Gastrocnemius medialis (tissue), 4 donors: ENCODE measurements around the gene MYCBP. TPM values are rescaled to one million over a fixed set of nuclear protein-coding genes. Genes with fewer than 3 reads are reported as not detected.
"Not testable (repeated sequence)": the region's sequence is repeated elsewhere in the genome, so short reads cannot be mapped to it uniquely, and the experiment has no call there.

Source experiments
- ATAC-seq, 2 donors: fragments of 150-250 bp; one replicate each; pipeline ENCODE4 v1.9.1; 2016
- DNase-seq, 2 donors: peaks; one replicate each; pipeline ENCODE4 v3.0.0-alpha.2; 2019
- H3K27ac ChIP-seq, 4 donors: fragments of 200-600 bp; sonication (generic); 1 replicate in 1 of 4; 2 replicates in 3 of 4; pipeline ENCODE4 v1.5.1; 2016 to 2018; ENCODE audit warnings: mild to moderate bottlenecking in 2 of 4, moderate library complexity in 1 of 4
- H3K27me3 ChIP-seq, 3 donors: fragments of 200-600 bp; sonication (generic) in 2 of 3; 1 replicate in 1 of 3; 2 replicates in 2 of 3; pipeline versions ENCODE4 v1.5.1 to v1.6.0; 2016 to 2019; ENCODE audit warnings: mild to moderate bottlenecking in 1 of 3, moderate library complexity in 1 of 3
- H3K36me3 ChIP-seq, 2 donors: fragments of 200-600 bp; sonication (generic) in 1 of 2; one replicate each; pipeline ENCODE4 v1.5.1; 2017 to 2018
- H3K4me1 ChIP-seq, 2 donors: fragments of 200-600 bp; sonication (generic) in 1 of 2; one replicate each; pipeline ENCODE4 v1.5.1; 2016 to 2017; ENCODE audit warnings: mild to moderate bottlenecking in 2 of 2
- H3K4me3 ChIP-seq, 4 donors: fragments of 200-600 bp; sonication (generic) in 3 of 4; 1 replicate in 1 of 4; 2 replicates in 3 of 4; pipeline ENCODE4 v1.5.1; 2016 to 2019; ENCODE audit warnings: mild to moderate bottlenecking in 2 of 4
- H3K9me3 ChIP-seq, 3 donors: fragments of 200-600 bp; sonication (generic) in 2 of 3; 1 replicate in 1 of 3; 2 replicates in 2 of 3; pipeline ENCODE4 v1.5.1; 2016 to 2019
- POLR2A ChIP-seq, 2 donors: fragments of 450-650 bp; IDR thresholded peaks; one replicate each; pipeline ENCODE4 v1.6.1; 2017; ENCODE audit warnings: antibody characterized with exemption in 2 of 2, mild to moderate bottlenecking in 2 of 2, moderate library complexity in 2 of 2
- in situ Hi-C, 4 donors: fragments of 200-750 bp; cut with MboI; loops; one replicate each; pipeline versions ENCODE4 v1.15.0 to v1.8.0; 2017; ENCODE audit warnings: low sequenced_read_pairs in 4 of 4
- intact Hi-C: fragments of 100-400 bp; cut with DNase I; formaldehyde crosslinking; loops from one replicate; pipeline ENCODE4 v1.15.1; 2023; ENCODE audit warnings: low total_unique reads
- total RNA-seq, 4 donors: library from RNA; depleted of rRNA; stranded (reverse); fragments of >200 nt; gene quantifications; one replicate each; pipeline versions ENCODE4 v1.1.0 to v1.2.3, GENCODE V29; 2016
- TF ChIP-seq, protein P1 (sequence below), 5 experiments: fragments of 450-650 bp in 3 of 5; fragments of 200-600 bp in 2 of 5; sonication (generic) in 2 of 5; IDR thresholded peaks in 4 of 5; conservative IDR thresholded peaks in 1 of 5; 1 replicate in 4 of 5; 2 replicates in 1 of 5; pipeline ENCODE4 v1.5.1; 2016 to 2019; ENCODE audit warnings: antibody characterized with exemption in 5 of 5, mild to moderate bottlenecking in 3 of 5, moderate library complexity in 3 of 5

The MYCBP gene
- total RNA-seq, 4 donors from 2014 or later: 9.8 to 22.3 (median 13.5) TPM

DNA sequence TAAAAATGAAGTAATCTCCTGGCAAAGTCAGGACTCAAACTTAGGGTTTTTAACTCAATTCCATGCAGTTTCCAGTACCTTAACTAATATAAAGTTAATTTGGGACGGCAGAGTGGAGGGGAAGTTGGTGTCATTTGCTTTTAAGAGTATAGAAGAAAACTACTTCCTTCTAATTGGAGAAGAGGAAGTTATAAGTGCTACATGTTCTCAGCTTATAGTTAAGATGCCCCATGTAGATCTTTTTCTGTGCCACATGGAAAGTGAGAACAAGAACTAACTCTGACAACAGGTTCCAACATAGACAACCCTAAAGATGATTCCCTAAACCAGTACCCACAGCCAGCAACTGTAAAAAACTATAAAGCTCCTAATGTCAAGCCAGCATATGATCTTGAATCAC, 25.1 kb downstream of the MYCBP start:
- DNase-seq: no peak
- no peaks in the 10 kb centered on the region for H3K27me3 ChIP-seq
- ATAC-seq: no peak
- H3K4me1 ChIP-seq: no peaks in the 10 kb centered on the region
- H3K36me3 ChIP-seq: peaks cover 0 to 86% of the 10 kb centered on the region in 2 donors
- H3K27ac ChIP-seq: no peak overlapping the region
- H3K9me3 ChIP-seq: no peaks in the 10 kb centered on the region
- no peak overlapping the region for H3K4me3 ChIP-seq
- intact Hi-C loops: no loop called here
- in situ Hi-C loops: loop anchor here in 1 of 4 donors (25.0 kb wide), 2 partner anchors 786 to 1236 kb away; no protein-coding TSS in a partner anchor
- no peak for TF ChIP-seq POLR2A (IDR thresholded peaks at IDR 0.05)
- TF ChIP-seq, protein P1, sequence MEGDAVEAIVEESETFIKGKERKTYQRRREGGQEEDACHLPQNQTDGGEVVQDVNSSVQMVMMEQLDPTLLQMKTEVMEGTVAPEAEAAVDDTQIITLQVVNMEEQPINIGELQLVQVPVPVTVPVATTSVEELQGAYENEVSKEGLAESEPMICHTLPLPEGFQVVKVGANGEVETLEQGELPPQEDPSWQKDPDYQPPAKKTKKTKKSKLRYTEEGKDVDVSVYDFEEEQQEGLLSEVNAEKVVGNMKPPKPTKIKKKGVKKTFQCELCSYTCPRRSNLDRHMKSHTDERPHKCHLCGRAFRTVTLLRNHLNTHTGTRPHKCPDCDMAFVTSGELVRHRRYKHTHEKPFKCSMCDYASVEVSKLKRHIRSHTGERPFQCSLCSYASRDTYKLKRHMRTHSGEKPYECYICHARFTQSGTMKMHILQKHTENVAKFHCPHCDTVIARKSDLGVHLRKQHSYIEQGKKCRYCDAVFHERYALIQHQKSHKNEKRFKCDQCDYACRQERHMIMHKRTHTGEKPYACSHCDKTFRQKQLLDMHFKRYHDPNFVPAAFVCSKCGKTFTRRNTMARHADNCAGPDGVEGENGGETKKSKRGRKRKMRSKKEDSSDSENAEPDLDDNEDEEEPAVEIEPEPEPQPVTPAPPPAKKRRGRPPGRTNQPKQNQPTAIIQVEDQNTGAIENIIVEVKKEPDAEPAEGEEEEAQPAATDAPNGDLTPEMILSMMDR (IDR thresholded peaks at IDR 0.05 in 4 of 5, conservative IDR thresholded peaks at IDR 0.05 in 1 of 5): no peak

DNA sequence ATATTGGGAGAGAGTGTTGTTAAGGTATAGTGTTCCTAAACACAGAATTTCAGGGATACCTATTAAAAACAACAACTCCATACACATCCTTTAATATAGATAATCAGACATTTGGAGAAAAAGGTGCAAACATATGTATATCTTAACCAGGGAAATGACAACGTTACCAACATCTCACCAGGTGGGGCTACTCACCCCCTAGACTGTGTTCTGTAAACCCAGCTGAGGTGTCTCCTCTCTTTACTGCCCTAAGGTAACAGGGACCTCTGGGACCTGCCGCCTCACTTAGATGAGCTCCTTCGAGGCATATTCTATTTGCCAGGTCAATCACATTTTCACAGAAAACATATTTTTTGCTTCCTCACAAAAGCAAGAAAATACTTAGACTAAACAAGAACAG, 26.9 kb downstream of the MYCBP start:
- intact Hi-C loops: no loop called here
- in situ Hi-C loops: loop anchor here in 1 of 4 donors (25.0 kb wide), 2 partner anchors 784 to 1234 kb away; no protein-coding TSS in a partner anchor
- ATAC-seq: no peak
- Histone ChIP-seq H3K27ac (no peak overlapping the region), H3K9me3 (no peaks in the 10 kb centered on the region), H3K4me3 (no peak overlapping the region), H3K27me3 (no peaks in the 10 kb centered on the region), H3K4me1 (no peaks in the 10 kb centered on the region), H3K36me3 (peaks cover 0 to 89% of the 10 kb centered on the region in 2 donors)
- no peak for DNase-seq
- TF ChIP-seq, protein P1 (IDR thresholded peaks at IDR 0.05 in 4 of 5, conservative IDR thresholded peaks at IDR 0.05 in 1 of 5): no peak
- TF ChIP-seq POLR2A (IDR thresholded peaks at IDR 0.05): no peak

DNA sequence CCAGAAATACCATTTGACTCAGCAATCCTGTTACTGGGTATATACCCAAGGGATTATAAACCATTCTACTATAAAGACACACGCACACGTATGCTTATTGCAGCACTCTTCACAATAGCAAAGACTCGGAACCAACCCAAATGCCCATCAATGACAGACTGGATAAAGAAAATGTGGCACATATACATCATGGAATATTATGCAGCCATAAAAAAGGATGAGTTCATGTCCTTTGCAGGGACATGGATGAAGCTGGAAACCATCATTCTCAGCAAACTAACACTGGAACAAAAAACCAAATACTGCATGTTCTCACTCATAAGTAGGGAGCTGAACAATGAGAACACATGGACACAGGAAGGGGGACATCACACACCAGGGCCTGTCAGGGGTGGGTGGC, 28.1 kb downstream of the MYCBP start:
- intact Hi-C loops, ATAC-seq, H3K9me3 ChIP-seq, H3K27me3 ChIP-seq, H3K27ac ChIP-seq, H3K4me3 ChIP-seq, DNase-seq, H3K4me1 ChIP-seq: not testable (repeated sequence)
- H3K36me3 ChIP-seq: peaks cover 0 to 79% of the 10 kb centered on the region in 2 donors
- in situ Hi-C loops: loop anchor here in 1 of 4 donors (25.0 kb wide), 2 partner anchors 783 to 1233 kb away; no protein-coding TSS in a partner anchor

DNA sequence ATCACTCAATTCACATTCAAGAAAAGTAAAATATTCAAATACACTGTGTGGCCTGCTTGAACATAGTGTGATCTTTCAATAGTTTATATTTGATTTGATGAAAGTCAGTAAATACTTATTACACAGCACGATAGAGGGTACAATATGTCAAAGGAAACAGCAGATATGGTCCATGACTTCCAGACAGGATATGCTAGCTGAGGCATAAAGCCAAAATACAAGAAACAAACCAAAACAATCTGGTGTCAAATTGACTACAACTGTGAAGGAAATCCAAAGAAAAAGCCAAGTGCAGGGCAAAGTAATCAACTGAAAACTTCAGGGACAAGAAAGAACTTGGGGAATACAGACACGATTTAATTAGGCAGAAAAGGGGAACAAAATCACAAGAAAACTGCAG, 32.9 kb downstream of the MYCBP start:
- in situ Hi-C loops: loop anchor here in 1 of 4 donors (25.0 kb wide), 2 partner anchors 778 to 1228 kb away; no protein-coding TSS in a partner anchor
- Histone ChIP-seq H3K4me3 (no peak overlapping the region), H3K36me3 (peaks cover 2 to 57% of the 10 kb centered on the region in 2 donors), H3K27me3 (no peaks in the 10 kb centered on the region), H3K9me3 (no peaks in the 10 kb centered on the region), H3K27ac (no peak overlapping the region), H3K4me1 (peaks cover 0 to 3% of the 10 kb centered on the region in 2 donors)
- no peak for ATAC-seq
- DNase-seq: no peak
- TF ChIP-seq, protein P1 (IDR thresholded peaks at IDR 0.05 in 4 of 5, conservative IDR thresholded peaks at IDR 0.05 in 1 of 5): no peak
- no peak for TF ChIP-seq POLR2A (IDR thresholded peaks at IDR 0.05)
- intact Hi-C loops: no loop called here

DNA sequence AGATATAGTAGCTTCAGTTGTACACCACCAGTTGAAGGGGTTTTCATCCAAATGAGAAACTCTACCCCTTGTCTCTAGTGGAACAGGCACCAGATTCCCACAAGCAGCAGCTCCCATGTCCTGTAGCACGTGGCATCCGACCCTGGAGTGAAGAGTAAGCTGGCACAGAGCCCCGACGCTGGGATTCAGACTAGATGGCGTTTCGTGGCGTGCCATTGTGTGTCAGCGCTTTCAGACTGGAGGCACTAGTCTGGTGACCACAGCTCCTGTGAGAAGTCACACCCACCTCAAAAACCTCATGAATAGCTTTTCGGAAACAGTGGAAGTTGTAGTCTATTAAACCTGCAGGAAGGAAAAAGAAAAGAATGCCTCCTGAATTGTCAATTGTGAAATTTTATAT, 33.8 kb downstream of the MYCBP start:
- H3K9me3 ChIP-seq: no peaks in the 10 kb centered on the region
- TF ChIP-seq, protein P1 (IDR thresholded peaks at IDR 0.05 in 4 of 5, conservative IDR thresholded peaks at IDR 0.05 in 1 of 5): no peak
- no peak for TF ChIP-seq POLR2A (IDR thresholded peaks at IDR 0.05)
- no peaks in the 10 kb centered on the region for H3K27me3 ChIP-seq
- peaks cover 0 to 3% of the 10 kb centered on the region in 2 donors for H3K4me1 ChIP-seq
- no peak for ATAC-seq
- in situ Hi-C loops (loop anchor here in 1 of 4 donors (25.0 kb wide), 2 partner anchors 777 to 1227 kb away; no protein-coding TSS in a partner anchor), intact Hi-C loops (no loop called here)
- no peak overlapping the region for H3K27ac ChIP-seq
- H3K36me3 ChIP-seq: peaks cover 2 to 47% of the 10 kb centered on the region in 2 donors
- DNase-seq: no peak
- H3K4me3 ChIP-seq: no peak overlapping the region

DNA sequence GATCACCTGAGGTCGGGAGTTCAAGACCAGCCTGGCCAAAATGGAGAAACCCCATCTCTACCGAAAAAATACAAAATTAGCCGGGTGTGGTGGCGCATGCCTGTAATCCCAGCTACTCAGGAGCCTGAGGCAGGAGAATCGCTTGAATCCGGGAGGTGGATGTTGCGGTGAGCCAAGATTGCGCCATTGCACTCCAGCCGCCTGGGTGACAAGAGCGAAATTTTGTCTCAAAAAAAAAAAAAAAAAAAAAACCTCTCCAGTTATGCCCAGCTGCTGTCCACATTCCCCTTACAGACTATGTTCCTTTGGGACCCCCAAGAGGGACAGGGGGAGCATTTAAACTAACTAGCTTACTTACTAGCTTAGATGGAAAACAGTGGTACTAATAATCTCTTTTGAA, 36.8 kb downstream of the MYCBP start:
- intact Hi-C loops, ATAC-seq, DNase-seq, H3K4me3 ChIP-seq, H3K27me3 ChIP-seq, H3K4me1 ChIP-seq, H3K27ac ChIP-seq, H3K9me3 ChIP-seq: not testable (repeated sequence)
- H3K36me3 ChIP-seq: peaks cover 2 to 20% of the 10 kb centered on the region in 2 donors
- in situ Hi-C loops: loop anchor here in 1 of 4 donors (25.0 kb wide), 2 partner anchors 774 to 1224 kb away; no protein-coding TSS in a partner anchor
